Measurements from ENCODE around the gene PLCB4.

GRCh38 chr20:9156529-9157280 lies 87.8 kb downstream of the PLCB4 start:
- TF ChIP-seq CTCF (optimal IDR thresholded peaks at IDR 0.05 in 1 of 3, IDR thresholded peaks at IDR 0.05 in 1 of 3, conservative IDR thresholded peaks at IDR 0.05 in 1 of 3; ENCODE audit: extremely low read depth in 1 of 3, insufficient read depth in 2 of 3, low read length in 3 of 3): no peak
- no peak for TF ChIP-seq EZH2 (IDR thresholded peaks at IDR 0.05; ENCODE audit: low read length)
